HG03432 (cell line): ENCODE data around the gene BABAM2.

Experiments used
- ATAC-seq: cut with Tn5 transposase; IDR thresholded peaks from one replicate; pipeline ENCODE4 v1.9.1; 2021; ENCODE audit warnings: mild to moderate bottlenecking, moderate library complexity; ENCODE audit not compliant: unreplicated experiment

BABAM2 gene

GRCh38 chr2:28349546-28350165 is 459.1 kb downstream of the BABAM2 start:
- ATAC-seq: no peak

DNA sequence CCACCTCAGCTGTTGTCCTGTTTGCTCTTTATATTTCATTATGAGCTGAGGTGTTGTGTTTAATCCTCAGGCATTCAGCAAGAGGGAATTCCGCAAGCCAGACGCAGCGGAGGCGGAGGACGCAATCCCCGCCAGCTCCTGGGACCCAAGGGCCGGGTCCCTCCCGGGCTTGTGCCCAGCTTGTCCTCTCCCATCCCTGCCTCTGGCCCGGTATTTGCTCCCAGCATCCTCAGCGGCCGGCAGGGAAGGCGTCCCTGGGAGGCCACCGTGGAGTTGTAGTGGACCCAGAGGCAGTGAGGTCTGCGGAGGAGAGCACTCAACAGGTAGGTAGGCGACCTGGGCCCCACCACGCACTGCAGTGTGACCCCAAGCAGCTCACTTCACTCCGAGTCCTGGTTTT is 459.7 kb downstream of the BABAM2 start:
- ATAC-seq: no peak

GRCh38 chr2:28350791-28351285 is 460.3 kb downstream of the BABAM2 start:
- ATAC-seq: no peak

- ATAC-seq: no peak
Measured at GRCh38 chr2:28351621-28352020, 461.1 kb downstream of the BABAM2 start.

DNA sequence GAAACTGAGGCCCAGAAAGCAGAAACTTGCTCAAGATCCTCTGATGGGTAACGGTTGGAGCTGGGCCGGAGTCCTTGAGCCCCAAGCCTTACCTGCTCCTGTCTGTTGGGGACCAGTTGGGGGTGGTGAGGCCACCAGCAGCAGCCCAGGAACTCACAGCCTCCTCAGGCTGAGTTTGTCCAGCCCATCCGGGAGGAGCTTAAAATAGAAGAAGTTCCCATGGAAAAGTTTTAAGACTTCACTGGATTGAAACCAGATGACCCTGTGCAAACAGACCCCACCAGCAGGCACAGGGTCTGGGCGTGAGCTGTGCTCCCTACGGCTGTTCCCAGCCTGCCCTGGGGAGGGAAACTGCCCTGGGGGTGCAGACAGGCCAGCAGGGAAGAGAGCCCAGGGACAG is 461.6 kb downstream of the BABAM2 start:
- no peak for ATAC-seq

DNA sequence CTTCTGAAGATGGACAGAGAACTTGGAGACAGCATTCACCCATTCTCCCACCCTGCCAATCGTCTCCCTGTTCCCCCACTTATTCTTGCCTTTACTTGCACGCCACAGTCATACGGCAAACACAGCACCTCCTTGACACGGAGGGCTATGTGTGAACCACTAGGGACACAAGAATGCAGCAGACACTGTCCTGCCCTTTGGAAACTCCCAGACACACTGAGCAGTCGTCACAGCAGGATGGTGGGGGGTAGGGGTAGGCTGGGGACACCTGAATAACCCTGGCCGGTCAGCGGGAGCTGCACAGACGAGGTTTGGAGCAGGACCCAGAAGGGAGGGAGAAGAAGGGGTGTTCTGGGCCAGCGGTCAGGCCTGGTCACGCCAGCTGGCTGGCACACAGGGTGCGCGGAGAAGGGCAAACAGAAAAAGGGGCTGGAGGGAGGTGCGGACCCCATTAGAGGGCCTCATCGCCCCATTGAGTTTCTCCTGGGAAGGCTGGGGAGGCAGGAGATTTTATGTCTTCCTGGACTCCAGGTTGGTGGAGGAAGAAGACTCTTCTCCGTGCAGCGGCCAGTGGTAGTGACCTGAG is 462.2 kb downstream of the BABAM2 start:
- no peak for ATAC-seq

- ATAC-seq: no peak
Measured at GRCh38 chr2:28354920-28355520, 464.5 kb downstream of the BABAM2 start.

DNA sequence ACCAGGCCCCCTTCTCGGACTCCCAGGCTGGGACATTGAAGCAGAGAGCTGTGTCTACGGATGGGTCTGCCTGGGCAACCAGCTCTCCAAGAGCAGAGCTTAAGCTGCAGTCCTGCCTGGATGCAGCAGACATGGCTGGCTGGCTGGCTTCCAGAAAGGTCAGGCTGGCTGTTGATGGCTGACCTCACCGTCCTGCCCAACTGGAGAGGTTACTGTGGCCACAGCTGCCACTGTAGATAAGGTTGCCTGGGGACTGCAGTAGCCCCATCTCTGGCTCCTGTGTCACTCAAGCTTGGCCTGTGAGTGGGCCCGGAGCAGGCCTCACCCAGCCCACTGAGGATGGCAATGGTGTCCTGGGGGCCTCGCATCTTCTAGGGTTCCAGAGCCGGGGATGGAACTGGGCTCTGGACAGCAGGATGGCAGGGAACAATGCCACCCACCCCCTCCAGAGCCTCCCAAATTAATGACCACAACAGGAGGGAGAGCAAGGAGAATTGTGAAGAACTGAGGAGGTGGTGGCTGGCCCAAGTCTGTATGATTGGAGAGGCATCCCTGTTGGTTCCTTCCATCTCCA is 465.1 kb downstream of the BABAM2 start:
- no peak for ATAC-seq

DNA sequence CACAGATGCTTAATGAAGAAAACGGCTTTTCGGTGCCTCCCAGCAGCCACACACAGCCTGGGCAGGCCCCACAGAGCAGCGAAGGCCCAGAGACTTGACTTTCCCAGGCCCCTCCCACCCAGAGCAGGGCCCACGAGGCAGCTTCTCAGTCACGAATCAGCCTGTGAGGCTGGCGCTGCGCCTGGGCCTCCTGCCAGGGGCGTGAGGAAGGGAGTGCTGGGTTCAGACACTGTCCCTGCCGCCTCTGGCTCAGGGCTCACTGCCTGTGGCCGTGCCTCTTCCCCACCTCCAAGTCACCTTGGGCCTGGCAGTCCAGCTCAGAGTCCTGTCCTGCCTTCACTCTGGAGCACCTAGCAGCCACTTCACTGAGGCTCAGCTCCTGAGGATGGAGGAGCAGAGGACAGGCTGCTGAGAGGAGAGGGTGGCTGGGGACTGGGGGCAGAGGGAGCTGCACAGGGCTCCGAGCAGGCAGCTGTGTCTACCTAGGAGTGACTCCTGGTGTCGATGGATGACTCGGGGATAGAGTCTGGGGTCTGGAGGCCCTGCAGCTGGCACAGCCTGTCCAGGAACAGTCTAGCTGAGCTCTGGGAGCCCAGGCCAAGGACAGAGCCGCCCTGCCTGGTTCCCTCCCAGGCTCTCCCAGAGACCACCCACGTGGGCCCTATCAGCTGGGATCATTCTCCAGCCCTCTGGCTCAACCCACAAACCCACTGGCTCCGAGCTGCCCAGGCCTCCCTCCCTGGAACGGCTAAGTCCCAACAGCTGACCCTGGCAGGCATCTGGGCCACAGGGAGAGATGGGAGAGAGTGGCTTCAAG is 465.8 kb downstream of the BABAM2 start:
- no peak for ATAC-seq

- no peak for ATAC-seq
Measured at GRCh38 chr2:28357055-28357454, 466.5 kb downstream of the BABAM2 start.

GRCh38 chr2:28357948-28358667 is 467.6 kb downstream of the BABAM2 start:
- ATAC-seq: no peak

GRCh38 chr2:28358668-28359201 is 468.2 kb downstream of the BABAM2 start:
- ATAC-seq: peak; percentile 18

DNA sequence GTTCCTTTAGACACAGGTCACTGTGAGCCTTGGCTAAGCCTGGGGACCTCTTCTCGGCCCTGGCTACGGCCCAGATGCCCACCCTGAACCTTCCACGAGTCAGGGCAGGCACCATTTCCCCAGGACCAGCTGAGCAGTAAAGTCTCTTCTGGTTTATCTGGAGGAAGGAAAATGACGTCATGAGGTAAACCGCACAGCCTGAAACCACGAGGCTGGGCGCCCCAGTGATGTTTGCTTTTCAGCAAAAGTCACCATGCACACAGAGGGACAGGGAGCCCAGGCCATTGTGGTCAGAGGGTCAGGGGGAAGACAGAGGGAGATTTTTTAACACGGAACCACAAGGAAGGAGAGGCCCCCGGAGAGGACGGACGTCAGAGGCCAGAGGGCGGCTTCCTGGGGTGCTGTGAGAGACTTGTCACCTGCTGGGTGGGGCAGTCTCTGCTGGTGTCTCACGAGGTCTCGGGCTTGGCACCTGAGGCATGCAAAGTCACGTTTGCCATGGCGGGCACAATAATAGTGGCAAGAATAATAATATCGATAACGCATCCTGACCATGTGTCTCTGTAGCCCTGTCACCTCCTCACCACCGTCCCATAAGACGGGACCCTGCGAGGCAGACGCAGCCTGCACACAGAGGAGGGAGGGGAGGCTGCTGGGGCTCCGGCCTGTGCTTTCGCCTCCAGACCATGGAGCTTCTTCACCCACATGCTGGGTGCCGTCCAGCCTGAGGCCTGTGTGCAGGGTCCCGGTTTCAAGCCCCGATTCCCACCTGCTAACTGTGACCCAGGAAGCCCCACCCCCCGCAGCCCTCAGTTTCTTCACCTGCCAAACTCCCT is 468.9 kb downstream of the BABAM2 start:
- ATAC-seq: peak; percentile 84

DNA sequence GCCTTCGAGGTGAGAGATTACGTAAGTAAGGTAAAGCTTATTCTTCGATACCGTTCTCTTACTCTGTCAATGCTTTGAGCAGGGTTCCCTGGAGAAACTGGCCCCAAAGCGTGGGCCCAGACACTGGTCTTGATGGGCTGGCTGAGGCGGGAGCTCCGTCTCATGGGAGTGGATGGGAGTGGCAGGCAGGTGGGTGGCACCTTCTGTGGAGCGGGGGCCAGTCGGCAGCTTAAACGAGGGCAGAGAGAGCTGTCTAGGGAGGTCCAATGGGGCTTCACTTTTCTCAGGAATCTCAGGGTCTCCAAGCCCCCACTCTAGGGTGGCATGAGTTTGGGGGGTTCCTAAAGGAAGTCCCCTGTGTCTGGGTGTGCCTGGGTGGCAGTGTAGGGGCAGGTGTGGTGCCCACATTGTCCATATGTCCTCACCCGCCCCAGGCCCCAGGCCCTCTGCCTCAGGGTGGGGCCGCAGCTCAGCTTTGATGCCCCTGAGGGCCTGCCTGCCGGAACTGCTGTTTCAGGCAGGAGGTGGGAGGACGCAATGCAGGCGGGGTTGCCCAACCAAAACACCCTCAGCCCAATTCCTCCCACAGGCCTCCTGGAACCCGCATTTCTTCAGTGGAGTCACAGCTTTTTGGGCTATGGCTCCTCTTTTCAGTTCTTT is 469.7 kb downstream of the BABAM2 start:
- no peak for ATAC-seq

GRCh38 chr2:28360718-28361293 is 470.3 kb downstream of the BABAM2 start:
- ATAC-seq: no peak

DNA sequence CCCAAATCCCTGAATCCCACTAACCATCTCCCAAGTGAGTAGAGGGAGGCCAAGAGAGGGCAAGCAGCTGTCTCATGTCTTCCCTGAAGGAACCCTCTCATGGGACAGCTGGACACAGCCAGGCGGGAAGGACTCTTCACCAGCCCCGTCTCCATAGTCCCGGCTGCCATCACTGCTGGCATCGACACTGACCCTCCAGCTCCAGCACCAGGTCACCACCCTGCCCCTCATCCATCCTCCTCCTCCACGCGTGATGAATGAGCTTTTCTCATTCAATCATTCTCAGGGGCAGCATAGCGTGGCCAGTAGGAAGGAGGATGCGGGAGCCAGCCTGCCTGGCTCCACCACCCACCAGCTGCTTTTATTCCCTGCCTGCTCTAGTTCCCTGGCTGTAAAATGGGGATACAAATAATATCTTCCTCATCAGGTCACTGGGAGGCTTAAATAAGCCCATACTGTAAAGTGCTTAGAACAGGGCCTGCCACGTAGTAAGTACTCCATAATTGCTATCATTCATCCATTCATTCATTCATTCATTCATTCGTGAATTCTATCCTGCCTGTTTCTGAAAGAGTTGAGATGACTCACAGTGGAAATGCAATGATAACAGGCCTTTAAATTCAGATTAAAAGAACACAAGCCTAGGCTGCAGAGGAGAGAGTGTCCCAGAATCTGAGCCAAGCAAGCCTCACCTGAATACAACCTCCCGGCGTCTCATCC is 471.6 kb downstream of the BABAM2 start:
- no peak for ATAC-seq

DNA sequence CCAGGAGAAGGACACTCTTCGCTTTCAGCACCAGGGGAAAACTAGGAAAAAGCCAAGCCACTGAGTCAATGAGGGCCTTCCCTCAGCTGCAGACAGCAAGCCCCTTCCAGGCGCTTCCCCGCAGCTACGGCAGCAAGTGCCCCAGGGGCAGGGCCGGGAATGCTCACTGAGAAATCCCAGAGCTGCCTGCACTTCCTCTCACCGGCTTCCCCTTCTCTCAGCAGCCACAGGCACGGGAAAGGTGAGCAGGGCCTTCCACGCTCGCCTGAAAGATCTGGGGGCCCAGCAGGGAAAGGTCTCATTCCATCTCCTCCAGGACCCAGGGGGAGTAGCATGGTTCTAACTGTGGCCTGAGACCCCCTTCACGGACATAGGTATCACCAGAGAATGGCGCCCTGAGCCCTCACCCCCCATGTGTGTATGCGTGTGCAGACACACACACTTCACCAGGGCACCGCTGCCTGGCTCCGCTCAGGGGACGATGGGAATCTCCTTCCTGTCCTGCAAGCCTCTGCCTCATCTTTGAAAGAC is 472.5 kb downstream of the BABAM2 start:
- ATAC-seq: no peak
